ENCODE measurements around the gene BCAS3. TPM values are rescaled to one million over a fixed set of nuclear protein-coding genes. Genes with fewer than 3 reads are reported as not detected.

BCAS3 gene
- total and polyA plus RNA-seq, 2 experiments from 2014 or later = 18.0 to 20.2 TPM

GRCh38 chr17:60944751-60945150, 267.1 kb downstream of the BCAS3 start:
- H3K9me3 ChIP-seq (ENCODE audit: low read depth) = no peaks in the 10 kb centered on the region
- H4K20me1 ChIP-seq (ENCODE audit: insufficient read depth) = no peaks in the 10 kb centered on the region
- H3F3A ChIP-seq (ENCODE audit: insufficient read depth) = peaks cover 25% of the 10 kb centered on the region
- no peak overlapping the region for H2AFZ ChIP-seq
- no peak overlapping the region for H3K4me2 ChIP-seq (ENCODE audit: unreplicated experiment)
- H3K4me1 ChIP-seq (ENCODE audit: insufficient read depth) = peaks cover 27% of the 10 kb centered on the region
- H3K27ac ChIP-seq = no peak overlapping the region
- no peak overlapping the region for H3K9ac ChIP-seq
- DNase-seq = no peak
- in situ Hi-C loops (cut with MboI) = no loop called here
- TF ChIP-seq EZH2phosphoT487 (IDR thresholded peaks at IDR 0.05; ENCODE audit: insufficient read depth, low read depth) (no peak), EZH2 (IDR thresholded peaks at IDR 0.05; ENCODE audit: insufficient read depth, poor library complexity, severe bottlenecking) (no peak)
- no peaks in the 10 kb centered on the region for H3K9me2 ChIP-seq (ENCODE audit: insufficient read depth)
- H3K79me2 ChIP-seq (ENCODE audit: insufficient read depth) = no peaks in the 10 kb centered on the region
- no peaks in the 10 kb centered on the region for H3K27me3 ChIP-seq (replicated peaks; ENCODE audit: insufficient read depth)
- 0 out of 2 replicates have a peak, but pooled peaks cover 2% of the 10 kb centered on the region for H3K36me3 ChIP-seq (ENCODE audit: low read depth)
- no peak overlapping the region for H3K4me3 ChIP-seq
- 96 to 98% methylated on average over 3 of the region's 3 CpGs for WGBS, 2 experiments (ENCODE audit: low coverage in 1 of 2, low lambda C conversion rate in 2 of 2, missing lambda C conversion rate in 2 of 2)

- in situ Hi-C loops (cut with MboI) = no loop called here
- Histone ChIP-seq H3K79me2 (ENCODE audit: insufficient read depth) (no peaks in the 10 kb centered on the region), H3K9me2 (ENCODE audit: insufficient read depth) (no peaks in the 10 kb centered on the region), H3K9ac (no peak overlapping the region), H3K4me2 (ENCODE audit: unreplicated experiment) (no peak overlapping the region), H3K27me3 (replicated peaks; ENCODE audit: insufficient read depth) (no peaks in the 10 kb centered on the region), H3F3A (ENCODE audit: insufficient read depth) (peaks cover 7% of the 10 kb centered on the region), H2AFZ (no peak overlapping the region), H3K4me3 (no peak overlapping the region), H3K4me1 (ENCODE audit: insufficient read depth) (peaks cover 11% of the 10 kb centered on the region), H3K9me3 (ENCODE audit: low read depth) (no peaks in the 10 kb centered on the region), H3K36me3 (ENCODE audit: low read depth) (0 out of 2 replicates have a peak, but pooled peaks cover 2% of the 10 kb centered on the region), H4K20me1 (ENCODE audit: insufficient read depth) (no peaks in the 10 kb centered on the region), H3K27ac (no peak overlapping the region)
- 23 to 30% methylated on average over 1 of the region's 1 CpG for WGBS, 2 experiments (ENCODE audit: low coverage in 1 of 2, low lambda C conversion rate in 2 of 2, missing lambda C conversion rate in 2 of 2)
- DNase-seq = peak; percentile 73
- TF ChIP-seq EZH2phosphoT487 (IDR thresholded peaks at IDR 0.05; ENCODE audit: insufficient read depth, low read depth) (no peak), EZH2 (IDR thresholded peaks at IDR 0.05; ENCODE audit: insufficient read depth, poor library complexity, severe bottlenecking) (no peak)
Measured at GRCh38 chr17:60947100-60947499, 269.4 kb downstream of the BCAS3 start.

GRCh38 chr17:60947543-60947942, 269.9 kb downstream of the BCAS3 start:
- H4K20me1 ChIP-seq (ENCODE audit: insufficient read depth) = no peaks in the 10 kb centered on the region
- no peaks in the 10 kb centered on the region for H3K27me3 ChIP-seq (replicated peaks; ENCODE audit: insufficient read depth)
- peaks cover 6% of the 10 kb centered on the region; the same call in 1 of the 2 replicates for H3F3A ChIP-seq (ENCODE audit: insufficient read depth)
- H3K9me3 ChIP-seq (ENCODE audit: low read depth) = no peaks in the 10 kb centered on the region
- H3K4me3 ChIP-seq = no peak overlapping the region
- peaks cover 11% of the 10 kb centered on the region for H3K4me1 ChIP-seq (ENCODE audit: insufficient read depth)
- H2AFZ ChIP-seq = no peak overlapping the region
- 94 to 99% methylated on average over 3 of the region's 3 CpGs for whole genome bisulfite sequencing, 2 experiments (ENCODE audit: low coverage in 1 of 2, low lambda C conversion rate in 2 of 2, missing lambda C conversion rate in 2 of 2)
- no peak overlapping the region for H3K4me2 ChIP-seq (ENCODE audit: unreplicated experiment)
- no peak for DNase-seq
- no peaks in the 10 kb centered on the region for H3K79me2 ChIP-seq (ENCODE audit: insufficient read depth)
- TF ChIP-seq EZH2phosphoT487 (IDR thresholded peaks at IDR 0.05; ENCODE audit: insufficient read depth, low read depth) (no peak), EZH2 (IDR thresholded peaks at IDR 0.05; ENCODE audit: insufficient read depth, poor library complexity, severe bottlenecking) (no peak)
- in situ Hi-C loops (cut with MboI) = no loop called here
- no peak overlapping the region for H3K9ac ChIP-seq
- H3K27ac ChIP-seq = no peak overlapping the region
- H3K36me3 ChIP-seq (ENCODE audit: low read depth) = 0 out of 2 replicates have a peak, but pooled peaks cover 2% of the 10 kb centered on the region
- no peaks in the 10 kb centered on the region for H3K9me2 ChIP-seq (ENCODE audit: insufficient read depth)

GRCh38 chr17:60952747-60953146, 275.1 kb downstream of the BCAS3 start:
- Histone ChIP-seq H3K27ac (no peak overlapping the region), H3K9ac (no peak overlapping the region), H3K4me1 (ENCODE audit: insufficient read depth) (0 out of 2 replicates have a peak, but pooled peaks cover under 1% of the 10 kb centered on the region), H3K4me3 (no peak overlapping the region), H3K9me3 (ENCODE audit: low read depth) (no peaks in the 10 kb centered on the region), H3K79me2 (ENCODE audit: insufficient read depth) (no peaks in the 10 kb centered on the region), H3K27me3 (replicated peaks; ENCODE audit: insufficient read depth) (no peaks in the 10 kb centered on the region), H3K4me2 (ENCODE audit: unreplicated experiment) (no peak overlapping the region), H4K20me1 (ENCODE audit: insufficient read depth) (no peaks in the 10 kb centered on the region), H3K36me3 (ENCODE audit: low read depth) (0 out of 2 replicates have a peak, but pooled peaks cover 2% of the 10 kb centered on the region), H2AFZ (no peak overlapping the region), H3K9me2 (ENCODE audit: insufficient read depth) (no peaks in the 10 kb centered on the region), H3F3A (ENCODE audit: insufficient read depth) (no peaks in the 10 kb centered on the region)
- no peak for DNase-seq
- TF ChIP-seq EZH2 (IDR thresholded peaks at IDR 0.05; ENCODE audit: insufficient read depth, poor library complexity, severe bottlenecking) (no peak), EZH2phosphoT487 (IDR thresholded peaks at IDR 0.05; ENCODE audit: insufficient read depth, low read depth) (no peak)
- WGBS, 2 experiments (ENCODE audit: low coverage in 1 of 2, low lambda C conversion rate in 2 of 2, missing lambda C conversion rate in 2 of 2) = 92 to 93% methylated on average over 3 of the region's 3 CpGs
- in situ Hi-C loops (cut with MboI) = loop anchor here (25.0 kb wide), 1 partner anchor 610 kb away; no protein-coding TSS in a partner anchor
